GM19372 (cell line): ENCODE measurements around the gene SH3GLB2.

Source experiments
- ATAC-seq: cut with Tn5 transposase; IDR thresholded peaks from one replicate; pipeline ENCODE4 v1.9.1; 2021; ENCODE audit warnings: mild to moderate bottlenecking, low read depth, moderate library complexity; ENCODE audit not compliant: unreplicated experiment

The SH3GLB2 gene

DNA sequence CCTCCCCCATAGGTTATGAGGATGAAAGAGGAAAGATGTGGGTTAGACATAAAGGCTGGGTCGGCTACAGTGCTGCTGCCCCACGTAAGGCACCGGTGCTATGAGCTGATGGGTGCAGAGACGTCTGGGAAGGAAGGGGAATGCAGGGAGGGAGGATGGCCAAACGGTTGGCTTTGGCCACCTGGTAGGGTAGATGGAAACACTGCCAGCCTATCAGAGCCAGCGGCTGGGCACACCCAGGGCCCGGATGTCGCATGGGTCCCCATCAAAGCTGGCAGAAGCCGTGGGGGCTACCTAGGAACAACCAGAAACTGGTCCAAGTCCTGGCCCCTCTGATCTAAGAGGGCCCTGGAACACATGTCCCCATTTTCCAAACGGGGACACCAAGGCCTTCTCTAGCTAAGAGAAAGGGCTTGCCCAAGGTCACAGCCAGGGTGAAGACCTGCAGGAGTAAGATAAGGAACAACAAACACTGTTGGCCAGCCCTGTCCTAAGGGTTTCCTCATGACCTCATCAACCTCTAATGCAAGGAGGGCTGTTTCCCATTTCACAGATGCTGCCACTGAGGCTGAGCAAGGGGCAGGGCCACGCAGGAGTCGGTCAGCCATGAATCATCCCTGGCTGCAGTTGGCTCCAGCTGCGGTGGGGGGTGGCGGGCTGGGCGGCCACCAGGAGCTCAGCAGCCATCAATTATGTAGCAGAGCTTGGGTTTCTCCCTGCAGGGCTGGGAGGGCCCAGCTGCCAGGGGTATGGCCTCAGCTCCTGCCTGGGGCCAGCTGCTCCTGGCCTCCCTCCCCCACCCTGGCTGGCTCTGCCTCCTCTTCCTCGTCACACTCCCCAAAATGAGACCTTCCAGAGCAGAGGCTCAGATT lies 4.9 kb downstream of the SH3GLB2 start:
- no peak for ATAC-seq

DNA sequence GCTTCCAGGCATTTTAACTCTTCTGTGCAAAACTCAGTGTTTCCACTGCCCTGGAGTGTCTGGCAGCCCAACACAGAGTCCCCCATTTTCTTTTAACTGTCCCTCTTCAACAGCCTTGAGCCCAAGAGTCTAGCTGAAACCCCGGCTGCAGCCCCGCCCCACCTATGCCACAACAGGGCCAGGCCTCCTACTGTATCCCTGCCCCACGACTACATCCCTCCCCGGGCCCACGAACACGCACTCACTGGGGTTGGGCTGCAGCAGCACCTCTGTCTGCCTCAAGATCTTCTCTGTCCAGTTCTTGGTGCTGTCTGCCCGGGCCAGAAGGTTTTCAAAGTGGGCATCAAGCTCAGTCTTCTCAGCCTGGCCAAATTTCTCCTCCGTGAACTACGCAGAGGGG lies 6.1 kb downstream of the SH3GLB2 start:
- ATAC-seq: no peak

DNA sequence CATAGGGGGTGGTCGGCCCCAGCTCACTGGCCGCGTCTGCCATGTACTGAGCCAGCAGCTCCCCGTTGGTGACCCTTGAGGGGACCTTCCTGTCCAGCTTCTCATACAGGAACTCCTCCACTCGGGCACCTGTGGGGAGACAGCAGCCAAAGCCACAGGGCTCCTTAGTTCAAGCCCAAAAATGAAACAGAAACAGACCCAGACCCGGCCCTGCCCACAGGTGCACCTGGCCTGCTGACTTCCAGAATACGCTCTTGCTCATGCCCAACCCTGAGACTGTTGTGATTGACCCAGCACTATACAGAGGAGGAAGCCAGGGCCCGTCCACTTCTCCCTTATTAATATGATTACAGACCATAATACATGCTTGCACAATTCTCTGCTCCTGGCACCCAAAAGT lies 7.0 kb downstream of the SH3GLB2 start:
- no peak for ATAC-seq

DNA sequence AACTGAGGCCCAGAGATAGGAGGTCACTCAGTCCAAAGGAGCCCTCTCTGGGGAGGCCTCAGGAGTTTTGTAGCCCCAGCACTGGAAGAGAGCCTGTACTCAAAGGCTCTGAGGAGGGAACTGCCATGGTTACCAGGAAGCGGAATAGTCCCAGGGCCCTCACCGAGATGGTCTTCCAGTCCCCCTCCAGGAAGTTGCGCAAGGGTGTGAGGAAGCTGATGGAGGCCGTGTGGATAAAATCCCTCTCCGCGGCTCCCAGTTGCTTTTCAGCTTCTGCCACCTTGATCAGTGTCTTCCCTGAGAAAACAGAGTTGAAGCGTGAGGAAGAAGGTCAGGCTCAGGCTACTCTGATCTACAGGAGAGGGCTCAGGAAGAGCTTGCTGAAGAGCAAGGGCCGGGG lies 13.5 kb downstream of the SH3GLB2 start:
- ATAC-seq: no peak

DNA sequence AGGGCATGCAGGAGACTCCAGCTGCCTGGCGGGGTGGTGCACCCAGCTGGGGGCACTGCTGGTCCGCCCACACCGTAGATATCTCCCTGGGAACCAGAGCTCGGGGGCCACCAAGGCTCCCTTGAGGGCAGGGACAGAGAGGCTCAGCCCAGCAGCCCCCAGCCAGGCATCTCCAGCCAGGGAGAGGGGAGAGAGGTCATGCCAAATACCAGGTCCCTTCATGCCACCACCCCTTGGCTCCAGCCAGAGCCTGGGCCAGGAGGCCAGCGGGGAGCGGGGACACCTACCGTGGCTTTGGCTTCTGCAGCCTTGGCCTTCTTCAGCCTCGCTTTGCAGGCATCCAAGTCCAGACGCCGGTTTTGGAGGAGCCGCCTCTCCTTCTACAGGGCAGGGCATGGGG lies 14.0 kb downstream of the SH3GLB2 start:
- ATAC-seq: no peak

DNA sequence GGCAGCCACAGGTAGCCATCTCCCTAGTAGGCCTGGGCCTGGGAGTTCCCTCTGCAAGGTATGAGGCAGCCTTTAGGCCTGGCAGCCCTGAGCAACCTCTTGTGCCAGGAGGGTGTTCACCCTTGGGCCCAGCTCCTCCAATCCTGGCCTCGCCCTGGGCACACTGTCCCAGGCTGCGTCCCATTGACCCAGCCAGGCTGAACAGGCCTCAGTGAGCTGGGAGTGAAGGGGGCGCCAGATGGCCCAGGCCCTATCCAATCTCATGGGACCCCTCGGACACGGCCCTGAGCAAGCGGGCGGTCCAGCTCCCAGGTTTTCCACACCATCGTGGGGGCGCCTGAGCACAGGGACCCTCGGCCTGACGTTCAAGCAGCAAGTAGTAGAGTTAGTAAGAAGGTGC lies 14.5 kb downstream of the SH3GLB2 start:
- no peak for ATAC-seq

DNA sequence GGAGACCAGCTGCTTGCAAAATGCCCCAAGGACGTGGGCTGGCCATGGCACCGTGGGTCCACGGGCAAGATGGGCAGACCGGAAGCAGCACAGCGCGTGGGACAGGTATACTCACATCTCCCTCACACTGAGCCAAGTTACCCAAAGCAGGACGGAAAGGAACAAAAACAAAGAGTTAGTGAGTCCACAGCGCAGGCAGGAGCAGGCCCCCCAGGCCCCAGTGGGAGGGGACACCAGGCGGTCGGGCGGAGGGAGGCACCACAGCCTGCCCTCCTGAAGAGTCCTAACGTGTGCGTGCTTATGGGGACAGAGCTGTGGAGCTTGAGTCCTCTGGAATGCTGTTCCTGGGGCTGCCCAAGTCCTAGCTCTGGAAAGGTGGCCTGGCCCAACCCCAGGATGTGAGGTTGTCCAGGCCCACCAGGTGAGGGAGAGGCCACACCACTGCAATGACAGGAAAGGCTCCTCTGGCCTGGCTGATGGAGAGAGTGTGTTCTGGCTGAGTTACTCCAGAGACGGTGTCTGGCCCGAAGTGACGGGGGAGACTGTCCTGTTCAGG lies 15.2 kb downstream of the SH3GLB2 start:
- ATAC-seq: no peak

DNA sequence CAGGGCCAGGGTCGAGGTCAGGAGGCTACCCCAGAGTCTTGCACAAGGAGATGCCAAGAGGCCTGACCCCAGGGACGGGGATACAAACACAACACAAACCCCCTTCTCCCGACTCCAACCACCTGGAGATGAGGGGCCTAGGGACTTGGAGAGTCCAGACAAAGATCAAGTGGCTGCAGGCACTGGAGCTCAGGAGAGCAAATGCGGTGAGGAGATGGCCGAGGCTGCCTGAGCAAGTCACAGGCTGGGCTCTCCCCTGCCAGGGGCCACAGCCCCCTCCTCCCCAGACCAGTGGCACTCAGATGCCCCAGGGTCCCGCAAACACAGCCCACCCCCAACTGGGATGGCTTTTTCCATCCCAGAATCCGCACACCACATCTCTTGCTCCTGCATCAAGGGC lies 15.8 kb downstream of the SH3GLB2 start:
- no peak for ATAC-seq

DNA sequence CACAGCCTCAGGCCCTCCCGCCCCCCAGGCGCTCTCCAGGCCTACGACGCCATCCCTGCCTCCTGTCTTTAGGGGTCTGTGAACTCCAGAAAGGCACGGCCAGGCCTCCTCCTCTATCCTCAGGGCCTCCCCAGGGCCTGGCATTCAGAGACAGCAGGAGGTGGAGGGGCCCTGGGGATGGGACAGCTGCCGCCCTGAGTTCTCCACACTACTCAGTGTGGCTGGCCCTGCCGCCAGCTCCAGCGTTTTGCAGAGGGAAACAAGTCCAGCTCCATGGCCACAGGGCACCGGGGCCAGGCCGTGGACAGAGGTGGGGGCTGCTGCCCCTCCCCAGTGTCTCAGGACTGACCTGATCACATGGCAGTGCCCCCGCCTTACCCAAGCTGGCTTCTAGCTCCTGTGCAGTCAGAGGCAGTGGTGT lies 16.4 kb downstream of the SH3GLB2 start:
- no peak for ATAC-seq

DNA sequence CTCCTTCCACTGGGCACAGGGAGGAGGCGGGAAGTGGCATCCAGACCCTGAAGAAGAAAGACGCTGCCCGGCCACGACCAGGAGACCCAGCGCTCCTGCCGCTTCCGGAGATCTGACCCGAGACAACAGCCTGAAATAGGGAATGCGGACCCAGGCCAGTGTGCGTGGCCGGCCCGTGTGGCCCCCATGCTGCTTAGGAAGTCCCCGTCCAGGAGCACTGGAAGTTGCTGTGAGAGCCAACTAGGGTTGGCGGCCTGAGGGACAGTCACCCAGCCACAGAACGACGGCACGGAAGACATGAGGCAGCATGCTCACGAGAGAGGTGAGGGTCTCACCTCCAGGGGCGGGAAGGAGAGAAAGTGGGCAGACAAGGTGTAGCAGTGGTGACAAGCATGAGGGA lies 17.0 kb downstream of the SH3GLB2 start:
- no peak for ATAC-seq

DNA sequence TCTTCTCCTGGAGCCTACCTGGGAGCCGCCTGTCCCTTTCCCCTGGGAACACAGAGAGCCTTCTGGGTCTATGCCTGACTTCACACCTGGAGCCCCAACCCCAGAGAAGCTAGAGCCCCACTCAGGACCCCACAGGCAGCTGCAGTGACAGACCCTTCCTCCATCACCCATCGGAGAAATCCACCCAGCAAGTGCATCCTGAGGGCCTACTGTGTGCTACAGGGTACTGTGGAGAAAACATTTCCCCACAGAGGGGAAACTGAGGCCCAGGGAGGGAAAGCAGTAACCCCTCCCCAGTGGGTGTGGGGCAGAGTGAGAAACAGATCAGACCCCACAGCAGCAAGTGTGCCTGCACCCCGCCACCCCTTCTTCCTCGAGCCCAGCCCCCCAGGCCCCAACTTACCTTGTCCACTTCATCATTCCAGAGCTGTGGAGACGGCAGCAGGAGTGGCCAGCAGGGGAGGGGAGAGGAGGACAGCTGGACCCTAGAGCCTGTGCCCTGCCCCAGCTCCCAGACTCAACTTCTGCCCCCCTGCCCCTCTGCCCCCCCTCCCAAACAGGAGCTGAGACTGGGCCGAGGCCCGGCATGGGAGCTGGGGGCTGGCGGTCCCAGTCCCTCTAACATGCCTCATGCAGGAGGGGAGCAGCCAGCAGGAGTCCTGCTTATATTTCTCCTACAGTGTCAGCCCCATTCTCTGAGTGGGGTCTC lies 17.7 kb downstream of the SH3GLB2 start:
- ATAC-seq: no peak

DNA sequence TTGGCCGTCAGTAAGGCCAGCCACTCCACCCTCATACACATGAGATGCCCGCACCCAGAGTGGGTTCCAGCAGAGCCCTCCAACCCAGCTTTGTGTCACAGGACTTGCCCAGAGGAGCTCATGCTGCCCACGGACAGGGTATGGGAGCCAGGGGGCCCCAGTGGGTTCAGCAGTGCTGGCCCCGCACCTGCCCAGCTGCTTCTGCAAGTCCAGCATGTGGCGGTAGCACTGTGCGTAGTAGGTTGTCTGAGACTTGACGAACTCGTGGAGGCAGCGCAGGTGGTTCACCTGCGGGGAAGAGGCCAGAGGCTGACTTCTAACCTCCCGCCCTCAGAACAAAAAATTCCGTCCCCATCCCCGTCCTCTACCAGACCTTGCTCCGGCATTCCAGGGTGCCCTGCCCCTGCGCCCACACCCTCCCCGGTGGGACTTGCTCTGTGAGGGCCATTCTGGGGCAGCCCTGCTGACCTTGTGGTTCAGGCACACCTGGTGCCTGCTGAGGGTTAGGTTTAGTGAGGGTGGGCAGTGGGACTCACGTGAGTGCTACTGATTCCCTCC lies 18.5 kb downstream of the SH3GLB2 start:
- ATAC-seq: no peak

DNA sequence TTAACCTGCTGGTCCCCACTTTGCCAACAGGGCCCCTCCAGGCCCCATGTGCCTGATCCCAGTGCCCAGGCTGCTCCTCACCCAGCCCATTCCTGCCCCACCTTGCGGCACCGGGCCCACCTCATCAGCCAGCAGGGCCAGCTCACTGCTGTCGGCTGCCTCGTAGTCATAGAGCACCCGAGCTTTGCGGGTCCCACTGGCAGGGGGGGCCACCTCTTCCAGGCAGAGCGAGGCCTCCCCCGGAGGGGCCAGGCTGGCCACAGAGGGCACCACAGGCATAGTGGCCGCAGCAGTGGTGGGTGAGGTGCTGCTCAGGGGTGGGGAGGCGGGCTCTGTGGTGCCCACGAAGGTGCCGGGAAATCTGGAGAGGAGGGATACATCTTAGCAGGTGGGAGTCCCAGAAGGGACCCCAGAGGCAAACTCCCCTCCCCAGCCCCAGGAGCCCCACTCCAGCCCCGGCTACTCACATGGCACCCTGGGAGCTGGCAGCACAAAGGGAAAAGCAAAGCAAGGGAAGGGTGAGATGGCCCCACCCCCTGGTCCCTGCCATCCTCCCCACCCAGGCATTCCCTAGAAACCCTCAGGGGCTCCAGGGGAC lies 19.0 kb downstream of the SH3GLB2 start:
- ATAC-seq: no peak

DNA sequence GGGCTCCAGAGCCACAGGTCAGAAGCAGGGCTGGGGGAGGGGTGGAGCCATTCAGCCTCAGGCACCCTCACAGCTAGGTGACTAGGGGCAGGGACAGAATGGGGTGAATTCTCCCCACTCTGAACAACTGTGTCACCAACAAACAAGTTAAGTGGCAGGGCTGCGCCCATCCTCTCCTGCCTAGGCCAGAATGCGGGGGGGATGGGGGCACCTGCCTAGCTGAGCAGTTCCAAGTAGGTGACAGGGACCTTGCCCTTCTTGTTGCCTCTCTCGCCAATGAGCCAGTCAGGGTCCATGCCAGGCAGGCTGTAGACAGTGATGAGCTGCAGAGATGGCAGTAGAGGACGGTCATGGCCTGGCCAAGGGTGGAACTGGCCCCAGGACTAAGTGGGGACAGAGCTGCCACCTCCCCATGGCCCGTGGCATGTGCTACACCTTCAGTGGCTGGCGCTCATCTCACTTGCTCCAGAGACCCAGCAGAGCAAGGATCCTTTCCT lies 19.6 kb downstream of the SH3GLB2 start:
- ATAC-seq: no peak

DNA sequence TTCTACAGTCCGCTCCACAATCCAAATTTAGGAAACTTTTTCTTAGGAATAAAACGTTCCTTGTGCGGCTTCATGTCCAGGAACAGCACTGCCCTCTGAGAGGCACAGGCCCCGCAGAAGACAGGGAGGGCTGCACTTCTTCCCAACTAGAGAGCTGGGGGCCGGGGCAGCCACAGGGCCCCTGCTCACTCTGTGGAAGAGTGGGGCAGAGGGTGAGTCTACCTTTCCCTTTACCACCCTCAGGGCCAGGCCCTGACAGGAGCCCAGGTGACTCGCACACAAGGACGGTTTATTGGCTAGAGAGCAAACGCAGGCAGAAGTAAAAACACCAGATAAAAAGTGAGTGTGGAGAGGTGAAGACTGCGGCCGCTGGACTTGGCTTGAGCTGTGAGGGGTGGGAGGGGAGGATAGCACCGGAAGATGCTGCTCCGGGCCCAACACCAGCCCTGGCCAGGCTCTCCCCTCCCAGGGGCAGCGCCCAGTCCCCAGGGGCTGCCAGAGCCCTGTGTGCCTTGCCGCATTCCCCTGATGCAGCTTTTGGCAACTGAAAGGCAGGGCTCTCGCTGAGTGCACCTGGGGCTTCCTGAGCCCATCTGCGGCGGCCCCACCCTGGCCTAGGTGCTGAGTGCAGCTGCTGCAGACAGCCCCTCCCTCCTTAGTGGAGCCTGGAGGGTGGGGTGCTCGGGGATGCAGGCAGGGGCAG lies 20.2 kb downstream of the SH3GLB2 start:
- ATAC-seq: no peak

DNA sequence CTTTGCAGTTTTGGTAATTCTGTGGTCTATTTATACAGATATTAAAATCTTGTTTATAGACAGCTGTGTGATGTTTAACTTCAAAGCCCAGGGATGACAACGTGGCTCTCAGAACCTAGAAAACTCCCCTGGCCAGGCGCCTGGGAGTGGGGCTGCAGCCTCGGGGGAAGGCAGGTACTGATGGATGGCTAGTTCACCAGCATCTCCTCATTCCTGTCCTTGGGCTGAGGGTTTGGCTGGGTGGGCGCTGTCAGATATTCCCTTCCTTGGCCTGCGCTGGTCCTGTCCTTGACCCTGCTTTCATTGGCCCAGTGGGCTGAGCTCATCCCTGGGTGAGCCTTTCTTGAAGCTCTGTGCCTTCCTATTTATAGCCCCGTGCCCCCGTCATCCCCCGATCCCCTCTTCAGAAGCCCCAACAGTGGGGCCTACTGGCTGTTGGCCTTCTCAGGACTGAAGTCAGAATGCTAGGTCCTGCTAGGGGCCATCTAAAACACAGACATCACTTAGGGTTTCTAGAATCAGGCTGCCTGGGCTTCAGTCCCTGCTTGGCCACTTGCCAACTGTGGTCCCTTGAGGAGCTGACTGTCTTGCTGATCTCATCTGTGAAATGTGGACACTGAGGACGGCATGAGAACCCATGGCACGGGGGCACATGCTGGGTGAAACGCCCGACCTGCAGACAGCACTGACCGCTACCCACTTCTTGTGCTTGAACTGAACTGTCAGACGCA lies 20.9 kb downstream of the SH3GLB2 start:
- no peak for ATAC-seq

DNA sequence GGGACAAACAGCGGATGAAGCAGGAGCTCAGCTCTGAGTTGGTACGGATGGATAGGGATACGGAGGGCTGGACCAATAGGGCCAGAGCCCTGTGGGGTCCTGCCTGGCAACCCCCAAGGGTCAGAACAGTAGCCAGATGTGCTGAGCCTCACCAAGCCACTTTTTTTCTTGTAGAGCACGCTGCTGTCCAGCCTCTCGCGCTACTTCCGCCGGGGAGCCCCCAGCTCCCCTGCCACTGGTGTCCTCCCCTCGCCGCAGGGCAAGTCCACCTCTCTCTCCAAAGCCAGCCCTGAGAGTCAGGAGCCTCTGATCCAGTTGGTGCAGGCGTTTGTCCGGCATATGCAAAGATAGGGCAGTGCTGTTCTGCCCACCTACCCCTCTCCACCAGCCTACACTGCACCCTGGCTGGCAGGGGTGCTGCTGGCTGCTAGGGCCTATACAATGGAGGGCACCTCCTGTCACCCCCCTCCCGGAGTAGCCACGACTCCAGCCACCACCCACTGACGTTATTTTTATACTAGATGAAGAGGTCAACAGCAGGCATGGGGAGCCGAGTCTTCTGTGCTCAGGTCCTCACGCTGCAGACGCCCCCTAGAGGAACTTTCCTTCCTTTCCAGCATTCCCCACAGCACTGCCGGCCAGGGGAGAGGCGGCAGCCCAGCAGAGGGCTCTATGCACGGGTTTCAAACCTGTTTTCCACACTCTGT lies 21.6 kb downstream of the SH3GLB2 start:
- no peak for ATAC-seq

DNA sequence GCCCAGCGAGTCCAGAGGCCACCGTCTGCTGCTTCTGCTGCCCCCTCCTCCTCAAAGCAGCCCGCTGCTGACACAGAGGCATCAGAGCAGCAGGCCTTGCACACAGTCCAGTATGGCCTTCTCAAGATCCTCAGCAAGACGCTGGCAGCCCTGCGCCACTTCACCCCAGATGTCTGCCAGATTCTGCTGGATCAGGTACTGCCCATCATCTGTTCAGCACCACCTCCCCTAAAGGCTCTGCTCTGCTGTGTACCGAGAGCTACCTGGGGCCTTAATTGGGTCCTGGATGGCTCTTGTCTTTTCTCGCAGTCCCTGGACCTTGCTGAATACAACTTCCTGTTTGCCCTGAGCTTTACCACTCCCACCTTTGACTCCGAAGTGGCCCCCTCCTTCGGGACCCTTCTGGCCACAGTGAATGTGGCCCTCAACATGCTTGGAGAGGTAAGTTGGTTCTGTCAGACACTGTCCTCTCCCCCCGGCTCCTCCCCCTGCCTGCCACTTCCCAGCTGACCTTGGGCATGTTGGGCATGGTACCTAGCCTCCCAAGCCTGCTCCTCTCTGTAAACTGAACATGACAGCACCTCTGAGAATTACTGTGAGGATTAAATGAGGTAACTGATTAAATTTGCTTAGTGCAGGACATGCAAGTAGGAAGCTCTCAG lies 22.7 kb downstream of the SH3GLB2 start:
- ATAC-seq: no peak
